ENCODE data around the gene ZC3H4.
A peak's percentile ranks its signal among the peaks of the same experiment; 100 is the strongest.
"Not testable (repeated sequence)": the region's sequence is repeated elsewhere in the genome, so short reads cannot be mapped to it uniquely, and the experiment has no call there.

Gene ZC3H4

GRCh38 chr19:47112997-47113849, at the start of gene ZC3H4:
Gene ZC3H4 (minus strand): TSS chr19:47113776. CDS start chr19:47112584, 1,192 bp downstream.
- peak; percentile 98 for DNase-seq (ENCODE audit: low spot score)

GRCh38 chr19:47161876-47162489, 48.4 kb upstream of the ZC3H4 start:
- DNase-seq (ENCODE audit: low spot score), result no peak

GRCh38 chr19:47158879-47159503, 45.4 kb upstream of the ZC3H4 start:
- DNase-seq (ENCODE audit: low spot score), result peak; percentile 30

GRCh38 chr19:47158367-47158791, 44.8 kb upstream of the ZC3H4 start:
- DNase-seq (ENCODE audit: low spot score), result no peak

- peak; percentile 59 for DNase-seq (ENCODE audit: low spot score)
Observed at GRCh38 chr19:47157431-47158321, 44.1 kb upstream of the ZC3H4 start.

- no peak for DNase-seq (ENCODE audit: low spot score)
Observed at GRCh38 chr19:47156861-47157430, 43.4 kb upstream of the ZC3H4 start.

GRCh38 chr19:47155148-47155547, 41.6 kb upstream of the ZC3H4 start:
- no peak for DNase-seq (ENCODE audit: low spot score)

- no peak for DNase-seq (ENCODE audit: low spot score)
Observed at GRCh38 chr19:47153266-47153665, 39.7 kb upstream of the ZC3H4 start.

GRCh38 chr19:47152632-47153031, 39.1 kb upstream of the ZC3H4 start:
- no peak for DNase-seq (ENCODE audit: low spot score)

- DNase-seq (ENCODE audit: low spot score), result no peak
Observed at GRCh38 chr19:47152205-47152604, 38.6 kb upstream of the ZC3H4 start.

GRCh38 chr19:47151627-47152026, 38.1 kb upstream of the ZC3H4 start:
- DNase-seq (ENCODE audit: low spot score), result no peak

- no peak for DNase-seq (ENCODE audit: low spot score)
Observed at GRCh38 chr19:47146920-47147319, 33.3 kb upstream of the ZC3H4 start.

- no peak for DNase-seq (ENCODE audit: low spot score)
Observed at GRCh38 chr19:47145639-47146486, 32.3 kb upstream of the ZC3H4 start.

GRCh38 chr19:47144630-47145029, 31.1 kb upstream of the ZC3H4 start:
- DNase-seq (ENCODE audit: low spot score), result no peak

- DNase-seq (ENCODE audit: low spot score), result no peak
Observed at GRCh38 chr19:47143322-47144073, 29.9 kb upstream of the ZC3H4 start.

- DNase-seq (ENCODE audit: low spot score), result no peak
Observed at GRCh38 chr19:47142779-47143178, 29.2 kb upstream of the ZC3H4 start.

- no peak for DNase-seq (ENCODE audit: low spot score)
Observed at GRCh38 chr19:47141695-47142094, 28.1 kb upstream of the ZC3H4 start.

- not testable (repeated sequence) for DNase-seq (ENCODE audit: low spot score)
Observed at GRCh38 chr19:47141252-47141651, 27.7 kb upstream of the ZC3H4 start.

GRCh38 chr19:47135156-47135555, 21.6 kb upstream of the ZC3H4 start:
- no peak for DNase-seq (ENCODE audit: low spot score)

- DNase-seq (ENCODE audit: low spot score), result no peak
Observed at GRCh38 chr19:47134545-47134944, 21.0 kb upstream of the ZC3H4 start.
